Amygdala (tissue), 56 donors: Measurements from ENCODE around the gene ZNF512.
"Not testable (repeated sequence)": the region's sequence is repeated elsewhere in the genome, so short reads cannot be mapped to it uniquely, and the experiment has no call there.

Experiments used
- DNase-seq, 56 donors: peaks; one replicate each; lab custom pipeline; 2025; lab: John Stamatoyannopoulos, UW

The ZNF512 gene

GRCh38 chr2:27628767-27629709 lies 46.2 kb downstream of the ZNF512 start, which contains the start of the genes CCDC121 and GPN1:
Gene CCDC121, minus strand, starts transcription at chr2:27629012. Its CDS starts 1,213 bp downstream, at chr2:27627799.
Gene GPN1, plus strand, starts transcription at chr2:27629050. Its CDS starts 9 bp downstream, at chr2:27629059.
- DNase-seq = peak; percentile 16 to 92 (median 84)

GRCh38 chr2:27630257-27630656 lies 47.4 kb downstream of the ZNF512 start:
- DNase-seq = not testable (repeated sequence)

DNA sequence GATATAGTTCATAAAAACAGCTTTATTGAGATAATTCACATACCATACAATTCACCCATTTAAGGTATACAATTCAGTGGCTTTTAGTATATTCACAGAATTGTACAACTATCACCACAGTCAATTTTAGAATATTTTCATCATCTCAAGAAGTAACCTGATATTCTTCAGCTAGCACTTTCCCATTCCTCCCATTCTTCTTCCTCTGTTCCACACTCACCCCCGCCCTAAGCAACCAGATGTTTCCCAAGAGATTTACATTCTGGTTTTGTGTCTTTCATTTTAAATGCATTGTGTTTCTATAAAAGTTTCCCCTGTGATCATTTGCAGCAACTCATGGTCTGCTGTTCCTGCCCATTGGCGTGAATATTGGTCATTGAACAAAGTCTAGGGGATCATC lies 51.4 kb downstream of the ZNF512 start:
- DNase-seq = no peak

- no peak for DNase-seq
Measured at GRCh38 chr2:27636766-27637165, 53.9 kb downstream of the ZNF512 start.

GRCh38 chr2:27638037-27638637 lies 55.3 kb downstream of the ZNF512 start:
- no peak for DNase-seq

- no peak for DNase-seq
Measured at GRCh38 chr2:27638709-27639108, 55.9 kb downstream of the ZNF512 start.

- no peak for DNase-seq
Measured at GRCh38 chr2:27640722-27641245, 57.9 kb downstream of the ZNF512 start.

GRCh38 chr2:27645197-27645596 lies 62.4 kb downstream of the ZNF512 start:
- DNase-seq = no peak

- no peak for DNase-seq
Measured at GRCh38 chr2:27647289-27647688, 64.4 kb downstream of the ZNF512 start.

DNA sequence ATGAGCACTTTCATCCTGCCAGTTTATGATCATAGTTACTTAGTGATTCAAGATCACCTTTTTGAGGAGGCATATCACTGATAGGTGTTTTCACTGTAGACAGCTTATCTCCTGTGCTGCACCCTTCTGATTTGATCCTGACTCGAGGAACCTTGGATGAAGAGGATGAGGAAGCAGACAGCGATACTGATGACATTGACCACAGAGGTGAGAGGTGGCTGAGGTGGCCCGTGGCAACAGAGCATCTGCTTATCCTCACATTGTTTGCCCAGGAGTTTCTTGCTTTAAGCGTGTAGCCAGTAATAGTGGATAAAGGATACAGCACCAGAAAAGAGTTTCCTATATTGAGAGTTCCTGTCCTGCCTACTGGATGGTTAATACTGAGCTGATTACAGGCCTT lies 64.9 kb downstream of the ZNF512 start:
- no peak for DNase-seq

DNA sequence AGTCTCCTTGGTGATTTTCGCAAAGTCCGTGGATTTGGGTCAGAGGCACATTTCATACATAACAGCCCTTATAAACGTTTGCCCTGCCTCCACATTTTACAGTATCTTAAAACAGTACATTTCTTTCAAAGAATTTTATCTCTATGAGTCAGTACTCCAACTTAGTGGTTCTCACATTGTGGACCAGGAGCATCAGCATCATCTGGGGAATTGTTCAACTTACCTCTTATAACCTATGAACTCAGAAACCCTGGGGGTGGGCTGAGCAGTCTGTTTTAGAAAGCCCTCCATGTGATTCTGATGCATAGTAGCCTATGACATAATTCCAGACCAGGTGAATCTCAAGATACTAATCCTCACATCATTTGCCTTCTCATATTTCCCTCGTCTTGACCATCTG lies 68.2 kb downstream of the ZNF512 start:
- no peak for DNase-seq

GRCh38 chr2:27652341-27652740 lies 69.5 kb downstream of the ZNF512 start:
- DNase-seq = no peak

DNA sequence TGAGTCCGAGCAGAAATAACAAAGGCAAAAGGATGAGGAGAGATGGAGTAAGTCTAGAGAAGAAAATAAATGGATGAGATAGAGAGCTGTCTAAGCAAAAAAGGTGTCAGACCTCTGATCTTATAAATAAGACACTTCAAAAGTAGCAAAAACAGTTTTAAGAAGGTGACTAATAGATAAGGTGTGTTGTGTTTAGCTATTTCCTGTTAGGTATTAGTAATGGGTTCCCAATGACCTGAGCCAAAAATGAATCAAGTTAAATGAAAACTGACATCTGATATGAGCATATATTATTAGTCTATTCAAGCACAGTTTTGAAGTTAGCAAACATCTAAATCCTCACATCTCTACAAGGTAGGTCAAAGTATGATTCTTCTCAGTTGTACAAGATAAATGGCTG lies 69.9 kb downstream of the ZNF512 start:
- no peak for DNase-seq

DNA sequence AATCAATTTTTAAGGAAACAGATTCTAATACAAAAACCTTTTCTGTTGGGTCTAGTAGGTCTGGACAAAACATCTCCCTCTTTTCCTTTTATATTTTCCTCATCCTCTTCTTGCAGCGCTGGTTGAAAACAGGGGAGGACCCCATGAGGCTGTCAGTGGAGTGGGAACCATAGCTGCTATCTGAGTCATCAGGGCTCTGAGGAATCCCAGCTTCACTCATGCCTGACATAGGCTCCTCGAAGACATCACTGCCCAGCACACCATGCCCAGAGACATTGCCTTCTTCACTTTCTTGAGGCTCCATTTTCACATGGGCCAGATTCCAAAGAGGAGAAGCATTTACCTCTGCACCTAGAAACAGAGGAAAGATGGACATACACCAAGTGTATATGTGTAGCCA lies 70.6 kb downstream of the ZNF512 start:
- DNase-seq = no peak

DNA sequence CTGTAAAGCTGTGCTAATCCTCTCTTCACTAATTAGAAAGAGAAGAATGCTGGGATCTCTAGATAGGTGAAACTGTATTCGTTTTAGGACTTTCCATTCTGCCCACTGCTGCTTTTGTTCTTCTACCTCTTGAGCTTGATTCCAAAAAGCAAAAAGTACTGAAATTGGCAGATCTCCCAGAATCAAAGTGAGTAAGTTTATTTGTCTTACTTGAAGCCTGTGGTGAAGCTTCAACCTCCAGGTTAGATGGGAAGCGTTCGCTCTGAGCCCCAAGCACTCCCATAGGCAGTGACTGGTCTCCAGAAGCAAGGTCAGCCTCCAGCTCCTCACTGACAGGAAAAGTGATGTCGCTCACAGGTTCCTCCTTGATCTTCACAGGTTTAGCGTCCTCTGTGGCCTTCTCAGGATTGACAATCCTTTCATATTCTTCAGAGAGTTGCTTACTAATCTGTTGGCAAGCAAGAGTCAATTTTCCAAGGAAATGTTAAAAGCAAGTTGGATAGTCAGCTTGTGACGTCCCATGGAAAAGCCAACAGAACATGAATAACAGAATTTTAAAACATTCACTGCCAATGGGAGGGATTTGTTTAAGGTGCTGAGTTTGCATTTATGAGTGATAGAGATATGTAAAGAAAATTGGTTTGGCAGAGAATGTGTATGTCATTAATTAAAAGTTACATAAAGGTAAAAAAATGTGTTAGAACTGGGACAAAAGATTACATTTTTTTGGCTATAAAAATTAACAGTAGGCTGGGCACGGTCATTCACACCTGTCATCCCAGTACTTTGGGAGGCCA lies 72.5 kb downstream of the ZNF512 start:
- DNase-seq = no peak

- no peak for DNase-seq
Measured at GRCh38 chr2:27661371-27661770, 78.5 kb downstream of the ZNF512 start.

GRCh38 chr2:27663285-27664153 lies 80.7 kb downstream of the ZNF512 start, which contains the start of the genes SLC4A1AP and SUPT7L:
Gene SLC4A1AP, plus strand, starts transcription at chr2:27663889. Its CDS starts 26 bp downstream, at chr2:27663915.
Gene SUPT7L, minus strand, starts transcription at chr2:27663614. Its CDS starts 1,422 bp downstream, at chr2:27662192.
- peak; percentile 24 to 93 (median 78) for DNase-seq

DNA sequence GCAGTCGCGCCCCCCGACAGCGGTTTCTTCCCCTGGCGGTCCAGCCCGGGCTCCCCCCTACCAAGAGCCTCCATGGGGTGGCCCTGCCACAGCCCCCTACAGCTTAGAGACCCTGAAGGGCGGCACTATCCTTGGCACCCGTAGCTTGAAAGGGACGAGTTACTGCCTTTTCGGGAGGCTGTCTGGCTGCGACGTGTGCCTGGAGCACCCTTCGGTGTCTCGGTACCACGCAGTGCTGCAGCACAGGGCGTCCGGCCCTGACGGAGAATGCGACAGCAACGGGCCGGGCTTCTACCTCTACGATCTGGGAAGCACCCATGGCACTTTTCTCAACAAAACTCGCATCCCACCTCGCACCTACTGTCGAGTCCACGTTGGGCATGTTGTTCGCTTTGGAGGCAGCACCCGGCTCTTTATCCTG lies 81.3 kb downstream of the ZNF512 start:
- peak in 3 of 56 donors; percentile 12 to 50 (median 22) for DNase-seq

DNA sequence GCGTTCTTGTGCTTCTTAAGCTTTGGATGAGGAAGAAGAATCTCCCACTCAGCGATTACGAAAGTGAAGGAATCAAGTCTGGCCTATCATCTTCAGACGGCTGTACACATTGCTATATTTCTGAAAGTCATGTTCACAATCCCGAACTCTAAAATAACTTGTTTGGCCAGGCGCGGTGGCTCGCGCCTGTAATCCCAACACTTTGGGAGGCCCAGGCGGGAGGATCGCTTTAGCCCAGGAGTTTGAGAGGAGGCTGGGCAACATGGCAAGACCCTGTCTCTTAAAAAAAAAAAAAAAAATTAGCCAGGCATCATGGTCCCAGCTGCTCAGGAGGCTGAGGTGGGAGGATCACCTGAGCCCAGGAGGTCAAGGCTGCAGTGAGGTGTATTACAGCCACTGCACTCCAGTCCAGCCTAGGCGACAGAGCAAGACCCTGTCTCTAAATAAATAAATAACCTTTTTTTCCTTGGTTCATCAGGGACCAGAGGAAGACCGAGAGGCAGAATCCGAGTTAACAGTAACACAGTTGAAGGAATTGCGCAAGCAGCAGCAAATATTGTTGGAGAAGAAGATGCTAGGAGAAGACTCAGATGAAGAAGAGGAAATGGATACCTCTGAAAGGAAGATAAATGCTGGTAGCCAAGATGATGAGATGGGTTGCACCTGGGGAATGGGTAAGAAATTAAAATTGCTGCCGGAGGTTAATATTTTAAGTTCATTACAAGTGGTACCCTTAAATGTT lies 82.0 kb downstream of the ZNF512 start:
- DNase-seq = no peak
